Hippocampal formation (tissue), 2 donors: Measurements from ENCODE around the gene HDAC9.

Experiments
- DNase-seq, 2 donors: peaks; one replicate each; lab custom pipeline; 2025; lab: John Stamatoyannopoulos, UW

HDAC9 gene

DNA sequence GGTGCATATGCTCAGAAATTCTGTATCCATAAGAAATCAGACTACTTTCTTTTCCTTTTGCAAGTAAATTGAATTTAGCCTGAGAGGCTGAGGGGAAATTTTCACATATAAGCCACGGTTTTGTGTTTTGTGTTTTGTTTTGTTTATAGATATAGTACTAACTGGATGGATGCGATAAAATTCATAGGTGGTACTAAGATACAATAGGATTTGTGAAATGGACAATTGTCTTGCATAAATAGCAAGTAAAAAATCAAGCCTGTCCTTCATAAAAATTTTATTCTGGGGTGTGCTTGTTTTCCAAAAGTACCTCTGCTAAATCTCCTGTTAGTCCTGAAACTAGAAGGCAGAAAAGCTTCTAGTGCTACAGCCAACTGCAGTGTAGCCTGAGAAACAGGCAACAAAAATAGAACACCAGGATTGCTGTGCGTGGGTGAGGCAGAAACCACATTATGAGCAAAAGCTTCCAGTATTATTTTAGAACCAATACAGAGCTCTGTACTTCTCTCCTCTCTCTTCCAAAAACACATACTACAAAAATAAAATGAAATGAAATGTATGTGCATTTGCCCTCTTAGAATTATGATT lies 634 bp upstream of the HDAC9 start:
- DNase-seq, result peak; percentile 9 to 83

DNA sequence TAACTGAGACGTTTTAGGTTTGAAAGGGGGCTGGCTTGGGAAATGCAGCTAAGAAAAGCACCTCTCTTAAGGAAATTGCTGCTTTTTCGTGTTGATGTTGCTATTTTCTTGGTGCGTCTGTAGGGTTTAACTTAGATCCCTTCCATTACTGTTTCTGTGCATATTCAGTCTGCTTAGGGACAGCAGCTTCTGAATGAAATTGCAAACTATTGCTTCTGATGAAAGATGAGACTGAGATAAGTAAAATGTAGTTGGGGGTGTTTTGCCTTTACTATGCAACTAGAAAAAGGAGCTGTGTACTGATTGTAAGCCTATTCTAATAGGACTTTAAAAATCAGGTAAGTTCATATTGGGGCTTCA lies 772 bp downstream of the HDAC9 start:
- DNase-seq, result peak in 1 of 2 donors; percentile 44

DNA sequence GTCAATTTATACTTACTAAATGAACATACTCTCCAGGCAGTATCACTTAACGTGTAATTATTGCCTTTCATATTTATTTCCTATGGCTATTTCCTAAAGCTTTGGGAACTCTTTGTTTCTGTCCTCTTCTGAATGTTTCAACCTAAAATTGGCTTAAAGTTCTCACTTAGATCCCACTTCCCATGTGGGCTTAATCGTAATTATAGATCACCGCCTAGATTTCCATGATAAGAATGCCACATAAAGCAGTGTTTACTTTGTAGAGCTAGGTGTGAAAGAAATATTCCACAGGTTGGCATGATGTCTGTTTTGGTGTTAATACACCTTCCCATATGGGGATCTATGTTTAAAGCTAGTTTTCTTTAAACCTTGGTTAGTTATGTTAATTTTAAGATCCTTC lies 1.5 kb downstream of the HDAC9 start:
- no peak for DNase-seq

DNA sequence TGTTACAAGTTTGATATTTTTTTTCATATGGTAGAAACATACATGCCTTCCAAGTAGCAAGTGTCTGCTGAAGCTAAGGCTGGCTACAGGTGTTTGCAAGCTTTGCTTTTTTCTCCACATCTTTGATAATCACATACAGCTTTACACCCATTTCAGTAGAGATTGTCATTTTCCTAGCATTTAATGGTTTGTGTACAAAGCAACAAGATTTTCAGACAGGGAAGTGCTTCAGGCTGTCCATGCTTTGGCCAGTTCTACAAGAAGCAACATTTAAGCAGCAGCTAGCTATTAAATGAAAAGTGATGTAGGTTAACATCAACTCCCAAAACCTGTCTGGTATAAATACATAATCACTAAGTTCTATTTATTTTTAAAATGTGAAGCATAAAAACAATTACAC lies 2.3 kb downstream of the HDAC9 start:
- DNase-seq, result no peak

DNA sequence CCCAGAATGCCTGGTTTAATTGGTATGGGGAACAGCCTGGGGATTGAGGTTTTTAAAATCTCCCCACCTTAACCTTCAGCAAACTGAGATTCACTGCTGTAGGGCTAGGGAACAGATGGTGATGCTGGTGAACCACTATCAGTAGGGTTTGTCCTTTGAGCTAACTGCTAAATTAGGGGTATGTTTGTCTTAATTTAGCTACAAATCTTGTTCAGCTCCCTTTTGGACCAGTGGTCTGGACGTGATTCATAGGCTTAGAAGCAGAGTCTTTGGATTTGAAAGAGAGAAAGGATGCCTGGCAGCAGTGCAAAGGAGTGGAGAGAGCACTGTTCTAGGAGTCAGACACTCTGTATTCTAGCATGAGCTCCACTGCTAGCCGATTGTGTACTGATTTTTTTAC lies 2.8 kb downstream of the HDAC9 start:
- DNase-seq, result no peak

DNA sequence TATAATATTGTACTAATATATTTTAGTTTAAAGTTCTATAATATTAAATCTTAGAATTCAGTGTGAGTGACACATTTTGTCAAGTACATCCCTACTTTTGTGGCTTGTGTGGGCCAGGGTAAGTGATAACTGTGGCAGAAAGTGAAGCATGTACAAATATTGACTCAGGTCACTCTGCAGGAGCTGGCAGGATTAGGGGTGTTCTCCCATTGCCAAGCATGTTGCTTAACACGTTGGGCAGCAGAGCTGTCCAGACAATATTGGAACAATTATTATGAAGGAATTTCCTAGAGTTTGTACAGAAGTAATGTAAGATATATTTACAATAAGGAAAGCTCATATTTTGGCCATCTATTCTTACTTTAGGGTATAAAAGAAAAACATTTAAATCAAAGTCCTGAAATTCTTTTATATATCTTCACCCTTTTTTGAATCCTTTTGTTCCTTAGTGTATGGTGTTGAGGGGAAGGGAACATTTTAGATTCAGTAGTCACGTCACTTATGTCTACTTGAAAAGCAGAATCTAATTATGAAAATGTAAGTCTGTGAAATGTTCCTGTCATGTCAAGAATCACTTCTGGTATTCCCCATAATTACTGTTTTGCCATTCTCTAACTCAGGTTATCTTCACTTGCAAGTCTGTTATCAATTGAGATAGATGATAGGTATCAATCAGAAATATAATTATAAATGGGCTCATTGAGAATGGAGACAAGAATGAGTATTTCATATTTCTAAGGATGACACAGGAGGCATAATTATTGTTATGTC lies 4.0 kb downstream of the HDAC9 start:
- DNase-seq, result no peak

DNA sequence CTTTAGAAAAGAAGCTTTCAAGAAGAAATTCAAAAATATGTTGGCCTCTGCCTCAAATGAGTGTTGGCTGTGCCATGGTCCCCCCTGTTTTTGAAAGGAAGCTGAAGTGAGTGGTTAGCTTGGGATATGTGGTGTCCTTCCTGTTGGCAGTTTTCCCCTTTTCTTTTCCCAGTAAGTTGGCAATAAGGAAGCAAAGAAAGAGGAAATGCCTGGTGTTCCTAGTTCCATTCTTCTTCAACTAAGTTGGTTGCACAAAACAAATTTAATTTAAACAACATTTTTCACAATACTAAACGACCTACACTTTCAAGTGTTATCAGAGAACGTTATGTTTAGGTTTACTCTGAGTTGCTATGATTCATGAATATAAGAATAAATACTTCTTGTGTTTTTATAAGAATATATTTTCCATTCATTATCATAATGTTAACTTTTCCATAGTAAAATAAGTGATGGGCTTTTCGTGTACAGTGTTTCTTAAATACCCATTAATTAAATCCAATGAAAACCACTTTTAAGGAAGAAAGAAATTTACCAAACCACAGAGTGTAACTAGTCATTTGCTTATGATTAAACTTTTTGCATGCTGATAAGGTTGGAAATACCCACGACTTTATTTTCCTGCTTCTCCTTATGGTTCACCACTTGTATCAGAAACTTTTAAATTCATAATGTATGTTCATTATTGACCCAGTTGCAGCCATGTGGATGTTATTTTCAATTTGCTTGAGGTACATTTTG lies 7.7 kb downstream of the HDAC9 start:
- DNase-seq, result no peak

DNA sequence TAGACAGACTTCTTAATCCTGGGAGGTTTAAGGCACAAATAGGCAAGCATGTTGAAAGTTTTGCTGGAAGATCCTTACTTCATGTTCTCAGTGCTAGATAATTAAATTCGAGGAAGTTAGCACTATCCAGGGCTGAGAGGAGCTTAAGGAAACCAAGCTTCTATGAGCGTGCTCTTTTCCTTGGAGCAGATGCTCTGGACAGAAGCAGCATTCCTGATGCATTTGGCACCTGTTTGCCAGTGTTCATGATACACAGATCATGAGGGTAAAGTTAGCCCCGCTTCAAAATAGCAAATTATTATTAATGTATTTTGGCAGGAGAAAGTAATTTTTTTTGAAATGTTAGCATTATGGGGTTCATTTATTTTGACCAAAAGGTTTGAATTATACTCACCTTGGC lies 9.4 kb downstream of the HDAC9 start:
- no peak for DNase-seq

DNA sequence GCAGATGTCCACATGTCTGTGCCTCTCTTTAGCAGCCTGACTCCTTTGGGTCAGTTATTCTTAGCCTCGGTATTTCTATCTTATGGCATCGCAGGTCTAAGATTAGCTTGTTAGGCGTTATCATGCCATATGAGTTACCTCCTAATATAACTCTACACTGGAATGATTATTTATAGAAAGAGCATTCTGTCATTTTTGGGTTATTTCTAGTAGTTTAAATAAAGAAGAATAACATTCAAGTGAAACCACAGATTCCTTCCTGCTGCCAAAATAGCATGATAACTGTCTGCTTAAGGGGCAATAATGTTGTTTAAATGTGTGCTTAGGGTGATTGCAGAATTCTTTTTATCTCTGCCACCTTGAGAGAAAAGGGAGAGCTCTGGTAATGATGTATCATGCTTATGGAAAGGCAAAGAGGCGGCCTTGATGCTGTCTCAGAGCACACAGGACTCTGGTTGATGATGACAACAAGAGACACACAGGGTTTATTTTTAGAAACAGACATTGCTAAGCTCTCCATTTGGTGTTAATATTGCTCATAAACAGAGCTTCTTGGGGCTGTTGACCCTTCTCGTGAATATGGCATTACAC lies 10.4 kb downstream of the HDAC9 start:
- no peak for DNase-seq

DNA sequence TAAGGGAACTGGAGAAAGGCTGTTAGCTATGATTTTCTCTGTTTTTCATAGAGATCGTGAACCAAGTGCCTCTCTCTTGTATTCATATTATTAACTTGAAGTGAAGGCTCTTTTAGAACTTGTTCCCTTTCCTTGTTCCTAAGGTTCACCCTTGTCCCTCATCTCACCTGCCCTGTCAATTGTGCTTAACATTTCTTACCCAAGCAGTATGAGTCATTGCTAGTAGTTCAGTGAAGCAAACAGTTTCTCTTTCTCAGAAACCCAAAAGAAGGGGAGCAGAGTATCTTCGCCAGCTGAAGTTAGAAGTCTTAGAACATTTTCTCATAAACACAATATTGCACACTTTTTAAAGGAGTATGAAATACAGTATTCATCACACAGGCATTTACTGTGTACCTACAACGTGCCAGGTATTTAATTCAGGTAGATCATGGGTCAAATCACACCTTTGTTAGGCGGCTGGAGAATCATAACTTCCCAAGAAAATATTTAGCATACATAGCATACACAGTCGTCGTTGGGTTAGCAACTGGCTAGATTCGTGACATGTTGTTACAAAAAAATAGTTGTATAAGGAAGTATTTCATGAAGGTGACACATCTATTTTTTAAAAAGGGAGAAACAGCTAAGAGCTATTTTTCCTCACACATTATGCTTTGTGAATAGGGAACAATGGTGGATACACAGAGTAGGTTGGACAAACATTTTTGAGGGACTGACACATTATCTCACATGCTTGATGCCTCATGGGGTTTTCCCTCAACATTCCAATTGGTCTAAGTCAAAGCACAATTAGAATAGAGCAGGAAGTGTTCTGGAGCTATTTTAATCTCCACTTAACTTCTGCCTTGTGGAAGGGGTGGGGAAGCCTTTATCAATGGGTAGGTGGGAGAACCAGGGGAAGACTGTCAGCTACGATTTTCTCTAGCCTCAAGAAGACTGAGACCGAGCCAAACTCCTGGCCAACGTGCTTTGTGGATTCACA lies 13.2 kb downstream of the HDAC9 start:
- no peak for DNase-seq

DNA sequence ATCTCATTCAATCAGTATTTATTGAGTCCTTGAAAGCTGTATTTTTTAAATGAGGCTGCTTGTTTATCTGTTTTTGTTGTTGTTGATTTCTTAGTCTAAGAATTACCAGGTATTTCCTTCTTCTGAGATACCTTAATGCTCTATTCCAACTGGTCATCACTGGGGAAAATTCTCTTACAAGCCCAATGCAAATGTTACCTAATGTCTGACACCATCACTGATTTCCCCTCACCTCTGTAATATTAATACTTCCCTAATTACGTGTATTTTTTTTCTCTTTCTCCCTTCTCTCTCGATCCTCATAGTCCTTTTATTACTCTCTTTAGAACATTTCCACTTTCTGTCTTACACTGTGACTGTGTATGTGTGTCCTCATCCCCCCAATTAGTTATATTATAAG lies 13.9 kb downstream of the HDAC9 start:
- DNase-seq, result no peak

DNA sequence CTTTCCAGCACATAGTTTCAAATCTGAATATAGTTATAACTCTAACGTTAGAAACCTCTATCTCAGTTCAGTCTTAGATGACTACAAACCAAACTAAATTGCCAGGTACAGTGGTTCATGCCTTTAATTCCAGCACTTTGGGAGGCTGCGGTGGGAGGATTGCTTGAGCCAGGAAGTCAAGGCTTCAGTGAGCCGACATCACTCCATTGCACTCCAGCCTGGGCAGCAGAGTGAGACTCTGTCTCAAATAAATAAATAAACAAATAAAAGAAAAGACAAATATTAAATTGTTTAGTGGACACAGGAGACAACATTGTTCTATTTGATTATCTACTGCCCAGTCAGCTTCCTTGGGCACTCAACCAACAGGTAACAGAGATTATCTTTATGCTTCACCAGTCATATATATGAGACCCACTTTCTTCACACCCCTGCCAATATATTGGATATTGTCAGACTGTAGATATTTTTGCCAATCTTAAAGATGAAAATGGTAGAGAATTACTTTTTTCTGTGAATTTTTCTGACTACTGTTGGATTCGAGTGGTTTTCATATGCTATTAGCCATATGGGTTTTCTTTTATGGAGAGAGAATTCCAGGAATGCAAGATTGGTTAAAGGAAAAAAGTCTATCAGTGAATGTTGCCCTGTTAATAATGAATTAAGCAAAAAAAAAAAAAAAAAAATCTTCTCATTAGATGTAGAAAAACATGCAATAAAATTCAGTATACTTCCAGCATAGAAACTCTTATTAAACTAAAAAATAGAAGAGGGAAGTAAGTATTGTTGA lies 16.0 kb downstream of the HDAC9 start:
- DNase-seq, result no peak

DNA sequence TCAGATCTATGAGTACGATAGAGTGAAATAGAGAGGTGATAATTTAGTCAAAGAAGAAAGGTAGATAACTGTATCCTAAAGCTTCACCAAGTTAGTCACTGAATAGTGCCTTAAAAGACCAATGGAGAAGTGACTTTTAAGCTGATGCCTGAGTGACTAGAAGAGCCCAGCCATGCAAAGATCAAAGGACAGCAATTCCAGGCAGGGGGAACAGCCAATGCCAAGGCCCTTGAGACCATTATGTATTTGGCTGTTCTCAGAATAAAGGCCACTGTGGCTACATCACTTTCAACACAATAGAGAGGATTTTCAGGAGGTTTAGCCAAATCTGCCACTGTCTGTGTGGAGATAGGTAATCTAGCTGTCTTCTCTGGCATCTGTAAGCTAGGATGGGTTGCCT lies 17.8 kb downstream of the HDAC9 start:
- DNase-seq, result no peak

DNA sequence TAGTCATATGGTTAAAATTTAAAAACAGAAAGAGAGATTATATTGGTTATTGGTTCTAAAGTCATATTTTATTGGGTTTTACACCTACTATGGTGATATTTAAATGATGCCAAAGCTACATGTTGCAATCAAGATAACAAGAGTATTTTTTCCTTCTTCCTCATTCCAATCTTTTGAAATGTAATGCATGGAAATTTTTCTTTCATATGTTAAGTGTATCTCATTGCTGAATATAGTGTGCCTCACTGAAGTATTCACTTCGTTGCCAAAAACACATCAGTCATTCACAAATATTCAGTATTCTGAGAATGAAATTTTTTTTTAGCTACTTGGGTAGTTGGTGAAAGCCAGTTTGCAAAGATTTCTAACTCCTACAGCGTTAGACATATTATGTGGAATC lies 19.5 kb downstream of the HDAC9 start:
- no peak for DNase-seq

DNA sequence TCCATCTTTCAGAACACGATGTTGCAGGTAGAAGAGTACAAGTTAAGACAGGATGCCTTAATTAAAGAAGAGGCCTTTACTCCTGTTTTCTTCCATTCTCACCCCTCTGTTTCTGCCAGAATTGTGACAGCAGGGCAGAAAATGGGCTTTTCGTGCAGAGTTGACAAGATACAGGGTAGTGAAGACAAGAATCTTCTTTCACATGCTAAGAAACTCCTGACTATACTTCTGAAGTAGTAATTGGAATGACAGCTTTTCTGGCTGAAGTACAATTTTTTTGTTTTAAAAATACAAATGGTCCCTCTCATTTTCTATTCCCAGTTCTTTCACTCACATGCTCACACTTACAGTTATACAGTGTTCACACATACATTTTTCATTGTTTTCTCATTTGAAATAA lies 22.1 kb downstream of the HDAC9 start:
- no peak for DNase-seq

DNA sequence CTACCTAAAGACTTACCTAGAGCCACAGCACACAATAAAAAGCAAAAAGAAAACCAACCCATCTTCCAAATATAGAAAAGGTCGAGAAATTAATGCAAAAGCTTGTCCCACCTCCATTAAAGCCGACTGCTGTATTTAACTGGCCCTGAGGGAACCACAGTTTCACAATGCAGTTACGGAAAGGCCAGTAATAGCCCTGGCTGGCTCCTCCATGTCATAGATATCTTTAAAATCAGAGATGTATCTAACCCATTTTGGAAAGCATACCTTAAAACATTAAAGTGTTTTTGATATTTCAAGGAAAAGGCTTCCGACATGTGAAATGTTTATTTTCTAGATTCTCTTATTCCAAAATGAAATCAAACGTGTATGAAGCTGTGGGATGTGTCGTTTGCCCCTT lies 23.0 kb downstream of the HDAC9 start:
- no peak for DNase-seq

DNA sequence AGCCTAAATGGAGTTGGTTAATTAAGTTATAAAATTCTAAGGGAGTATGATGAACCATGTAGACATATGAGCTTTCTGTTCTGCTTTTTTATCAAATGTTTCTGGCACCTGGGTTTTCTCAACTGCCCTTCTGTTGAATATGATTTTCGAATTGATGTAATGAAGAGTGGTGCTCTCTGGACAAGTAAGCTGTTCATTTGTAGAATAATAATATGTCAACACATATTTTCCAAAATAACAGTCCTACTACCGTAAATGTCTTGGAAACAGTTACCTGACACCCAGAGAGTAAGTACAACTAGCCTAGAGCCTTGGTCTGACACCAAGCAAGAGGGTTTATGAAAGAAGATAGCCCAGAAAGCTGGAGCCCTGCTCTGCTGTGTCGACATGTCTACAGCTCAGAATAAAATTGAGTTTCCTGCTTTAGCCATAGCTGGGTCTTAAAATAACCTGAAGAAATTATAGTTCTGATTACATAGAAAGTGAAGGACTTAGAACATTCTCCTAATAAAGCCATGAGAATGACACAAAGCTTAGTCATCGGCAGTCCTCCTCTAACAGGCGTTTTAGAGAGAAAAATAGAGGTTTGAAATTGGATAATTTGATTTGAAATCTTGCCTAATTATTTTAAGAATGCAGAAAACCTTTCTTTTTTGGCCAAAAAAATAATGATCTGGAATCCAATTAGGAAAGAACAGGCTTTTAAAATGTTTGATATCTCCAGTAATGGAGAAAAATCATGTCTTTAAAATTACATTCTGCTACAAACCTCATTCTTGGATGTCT lies 25.1 kb downstream of the HDAC9 start:
- no peak for DNase-seq

DNA sequence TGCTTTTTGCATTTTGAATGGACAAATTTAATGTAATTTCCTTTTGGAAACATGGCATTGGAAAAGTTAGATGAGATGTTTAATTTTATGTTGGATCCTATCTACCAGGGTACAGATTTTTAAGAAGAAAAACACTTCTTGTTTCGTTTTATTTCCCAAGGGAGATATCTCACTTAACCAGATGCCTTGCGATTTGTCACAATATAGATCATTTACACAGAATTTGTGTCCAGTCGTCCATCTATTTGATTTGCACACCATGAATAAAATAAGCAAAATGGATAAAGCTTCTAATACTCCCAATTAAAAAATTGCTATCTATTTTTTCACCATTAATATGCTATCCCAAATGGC lies 25.7 kb downstream of the HDAC9 start:
- DNase-seq, result no peak

DNA sequence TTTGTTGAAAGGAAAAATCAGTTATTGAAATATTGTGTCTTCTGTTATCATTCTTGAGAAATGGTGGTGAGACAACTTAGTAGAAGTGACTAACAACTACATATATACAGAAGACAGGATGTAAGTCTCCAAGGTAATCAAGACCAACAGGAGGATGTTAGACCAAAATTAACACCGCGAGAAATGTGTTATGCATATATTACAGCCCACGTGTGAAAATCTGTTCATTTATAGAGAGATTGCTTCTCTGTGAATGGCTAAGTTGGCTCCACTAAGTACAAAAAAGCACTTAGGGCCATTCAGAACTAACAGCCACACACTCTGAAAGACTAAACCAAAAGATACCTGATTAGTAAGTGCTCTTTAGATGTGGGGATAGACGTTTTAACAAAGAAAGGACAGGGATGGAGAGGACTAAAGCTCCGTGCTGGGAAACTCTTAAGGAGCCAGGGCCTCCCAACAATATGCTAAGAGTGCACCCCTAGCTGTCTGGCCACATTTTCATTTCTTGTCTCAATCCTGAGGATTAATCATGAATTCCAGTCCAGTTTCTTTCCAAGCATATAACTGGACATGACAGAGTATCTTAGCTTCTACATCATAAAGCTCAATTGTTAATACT lies 26.5 kb downstream of the HDAC9 start:
- DNase-seq, result peak in 1 of 2 donors; percentile 35

DNA sequence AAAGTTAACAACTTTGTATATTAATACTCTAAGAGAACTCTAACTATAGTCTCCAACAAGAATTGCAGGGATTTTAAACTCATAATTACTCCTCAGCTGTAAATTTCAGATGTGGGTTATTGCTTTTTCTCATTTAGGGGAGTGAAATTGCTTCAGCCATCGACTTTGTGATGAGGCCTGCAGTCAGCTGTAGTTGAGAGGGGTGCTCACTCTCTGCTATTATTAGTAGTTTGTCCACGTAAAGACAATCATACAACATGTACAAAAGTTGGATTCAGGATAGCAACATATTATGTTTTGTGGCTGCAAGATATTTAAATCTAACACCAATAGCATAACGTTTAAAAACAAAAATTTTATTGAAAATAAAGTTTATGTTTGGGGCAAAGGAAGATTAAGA lies 28.7 kb downstream of the HDAC9 start:
- DNase-seq, result no peak
